Measurements from ENCODE around the gene COX6A1.

Gene COX6A1

DNA sequence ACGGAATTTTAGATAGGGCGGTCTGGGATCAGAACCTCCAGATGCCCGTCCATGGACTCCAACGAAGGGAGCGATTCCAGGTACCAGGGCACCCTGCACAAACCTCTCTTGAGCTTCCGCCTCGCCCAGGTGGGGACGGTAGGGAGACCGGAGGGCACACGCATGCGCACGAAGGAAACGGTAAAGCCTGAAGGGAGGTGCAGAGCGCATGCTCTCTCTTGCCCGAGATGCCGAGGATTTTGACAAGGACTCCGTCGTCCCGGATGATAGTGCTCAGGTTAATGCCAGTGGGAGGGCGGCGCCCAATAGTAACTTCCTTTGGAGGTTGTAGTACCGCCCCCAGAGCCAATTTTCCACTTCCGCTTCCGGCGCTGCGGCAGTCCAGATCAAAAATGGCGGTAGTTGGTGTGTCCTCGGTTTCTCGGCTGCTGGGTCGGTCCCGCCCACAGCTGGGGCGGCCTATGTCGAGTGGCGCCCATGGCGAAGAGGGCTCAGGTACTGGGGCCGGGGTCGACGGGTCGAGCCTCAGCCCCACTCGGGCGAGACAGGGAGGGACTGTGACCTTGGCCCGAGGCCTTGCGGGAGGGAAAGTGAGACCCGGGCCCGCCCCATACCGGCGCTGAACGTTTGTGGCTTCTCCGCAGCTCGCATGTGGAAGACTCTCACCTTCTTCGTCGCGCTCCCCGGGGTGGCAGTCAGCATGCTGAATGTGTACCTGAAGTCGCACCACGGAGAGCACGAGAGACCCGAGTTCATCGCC, at the start of gene COX6A1:
TSS of gene COX6A1 (plus strand) at position 379 of the 760 bp plus-strand sequence. CDS start at position 393, 14 bp downstream.
- DNase-seq = peak; percentile 99 to 100 (median 100)

DNA sequence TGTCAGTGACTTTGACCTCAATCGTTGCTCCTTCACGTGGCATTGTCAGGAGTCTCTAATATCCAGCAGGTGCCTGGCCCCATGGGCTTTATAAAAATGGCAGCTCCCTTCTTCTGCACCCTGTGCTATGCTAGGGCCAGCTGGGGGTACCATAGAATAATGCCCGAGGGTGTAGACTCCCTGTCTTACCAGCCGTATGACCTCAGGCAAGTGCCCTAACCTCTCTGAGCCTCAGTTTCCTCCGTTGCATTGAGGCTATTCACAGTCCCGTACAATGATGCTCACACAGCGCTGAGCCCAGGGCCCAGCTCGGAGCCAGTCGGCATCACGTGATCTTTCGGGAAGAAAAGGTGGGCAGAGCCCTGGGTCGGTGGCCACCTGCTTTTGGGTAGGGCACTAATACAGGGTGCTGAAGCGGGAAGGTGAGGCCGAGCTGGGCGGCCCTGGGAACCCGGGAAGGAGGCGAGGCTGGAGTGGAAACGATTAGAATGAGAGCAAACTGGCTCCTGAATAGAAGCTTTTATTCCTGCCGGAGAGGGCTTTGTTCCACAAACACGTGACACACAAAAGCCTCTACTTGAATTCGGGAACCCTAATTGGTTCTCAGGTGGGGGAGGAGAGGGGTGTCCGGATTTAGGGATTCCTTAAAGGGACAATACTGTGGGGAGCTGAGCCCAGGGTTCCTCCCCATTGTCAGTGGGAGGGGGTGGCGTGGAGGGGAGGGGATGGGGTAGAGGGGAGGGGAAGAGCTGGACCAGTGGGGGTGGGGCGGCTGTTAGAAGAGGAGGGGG, 49.0 kb upstream of the COX6A1 start:
- DNase-seq = peak; percentile 54 to 86 (median 63)

DNA sequence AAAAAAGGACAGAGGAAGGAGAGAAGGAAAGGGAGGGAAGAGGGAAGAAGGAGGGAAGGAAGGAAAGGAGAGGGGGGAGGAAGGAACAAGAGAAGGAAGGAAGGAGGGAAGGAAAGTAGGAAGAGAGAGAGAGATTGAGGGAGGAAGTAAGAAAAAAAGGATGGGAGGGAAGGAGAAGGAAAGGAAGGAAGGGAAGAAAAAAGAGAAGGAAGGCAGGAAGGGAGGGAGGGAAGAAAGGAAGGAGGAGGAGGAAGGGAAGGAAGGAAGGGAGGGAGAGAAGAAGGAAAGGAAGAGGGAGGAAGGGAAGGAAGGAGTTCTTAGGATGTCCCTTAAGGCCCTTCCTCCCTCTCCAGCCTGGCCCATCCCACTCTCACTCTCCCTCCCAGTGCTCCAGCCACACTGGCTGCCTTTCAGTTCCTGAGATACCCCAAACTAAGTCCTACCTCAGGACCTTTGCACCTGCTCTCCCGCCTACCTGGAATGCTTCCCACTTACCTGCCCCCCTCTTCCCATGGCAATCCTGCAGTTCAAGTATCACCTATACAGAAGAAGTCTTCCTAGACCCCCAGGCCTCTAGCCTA, 47.3 kb upstream of the COX6A1 start:
- DNase-seq = no peak

DNA sequence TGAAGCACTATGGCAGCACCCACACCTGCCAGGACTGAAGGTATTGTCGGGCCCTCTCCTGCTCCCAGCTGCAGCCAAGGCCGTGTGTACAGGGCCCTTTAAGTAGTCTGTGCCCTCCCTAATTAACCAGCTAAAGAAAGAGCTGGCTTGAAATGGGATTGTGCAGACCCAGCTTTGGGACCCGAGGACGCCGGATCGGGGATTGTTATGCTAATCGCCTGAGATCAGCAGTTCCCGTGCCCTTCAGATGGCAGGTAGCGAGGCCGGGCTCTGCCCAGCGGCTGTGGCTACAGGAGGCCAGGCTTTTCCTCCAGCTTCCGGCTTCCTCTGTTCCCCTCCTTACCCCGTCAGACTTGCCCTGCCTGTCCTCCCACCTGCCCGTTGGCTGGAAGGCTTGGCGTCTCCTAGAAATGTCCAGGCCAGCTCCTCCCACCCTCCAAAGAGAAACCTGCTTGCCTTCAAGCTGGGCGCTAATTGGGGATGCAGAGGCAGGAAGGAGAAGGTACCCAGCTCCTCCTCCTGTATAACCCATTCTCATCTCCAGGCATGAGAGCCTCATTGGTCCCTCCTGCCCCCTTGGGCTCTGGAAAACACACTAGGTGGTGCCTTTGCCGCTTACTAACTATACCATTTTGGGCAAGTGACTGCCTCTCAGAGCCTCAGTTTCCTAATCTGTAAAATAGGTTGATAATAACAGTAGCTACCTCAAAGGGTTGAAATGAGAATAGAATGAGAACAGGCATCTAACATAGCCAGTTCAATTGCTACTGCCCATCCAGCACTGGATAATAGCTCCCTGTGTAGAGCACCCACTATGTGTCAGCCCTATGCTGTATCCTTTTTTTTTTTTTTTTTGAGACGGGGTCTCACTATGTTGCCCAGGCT, 43.2 kb upstream of the COX6A1 start:
- DNase-seq = peak; percentile 44 to 86 (median 75)

DNA sequence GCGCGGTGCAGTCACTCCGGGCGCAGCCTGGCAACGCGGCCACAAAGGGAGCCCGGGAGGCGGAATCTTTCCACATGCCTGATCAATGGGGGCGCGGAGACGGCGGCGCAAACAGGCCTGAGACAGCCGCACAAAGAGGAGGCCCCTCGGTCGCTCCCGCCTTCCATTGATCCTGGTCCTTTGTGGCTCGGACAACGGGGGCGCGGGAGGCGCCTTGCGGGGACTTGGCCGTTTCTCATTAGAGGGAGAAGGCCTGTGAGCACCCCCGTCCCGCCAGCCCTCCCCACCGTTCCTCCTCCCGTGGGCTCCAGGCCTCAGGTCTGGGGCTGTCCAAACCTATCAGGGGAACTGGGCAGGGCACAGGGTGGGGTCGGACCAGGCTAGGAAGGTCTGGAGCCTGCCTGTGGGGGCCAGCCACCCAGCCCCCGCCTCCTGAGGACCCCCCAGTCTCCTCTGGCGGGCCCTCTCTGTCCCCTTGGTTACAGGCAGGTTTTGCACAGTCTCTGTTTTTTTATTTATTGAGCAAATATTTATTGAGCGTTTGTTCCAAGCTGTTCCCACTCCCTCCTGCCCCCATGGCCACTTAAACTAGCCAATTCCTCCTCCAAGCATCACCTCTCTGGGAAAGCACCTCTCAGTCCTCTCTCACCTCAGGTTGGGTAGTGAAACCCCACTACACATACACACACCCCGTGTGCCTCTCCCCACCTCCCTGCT, 39.9 kb upstream of the COX6A1 start:
- DNase-seq = no peak

DNA sequence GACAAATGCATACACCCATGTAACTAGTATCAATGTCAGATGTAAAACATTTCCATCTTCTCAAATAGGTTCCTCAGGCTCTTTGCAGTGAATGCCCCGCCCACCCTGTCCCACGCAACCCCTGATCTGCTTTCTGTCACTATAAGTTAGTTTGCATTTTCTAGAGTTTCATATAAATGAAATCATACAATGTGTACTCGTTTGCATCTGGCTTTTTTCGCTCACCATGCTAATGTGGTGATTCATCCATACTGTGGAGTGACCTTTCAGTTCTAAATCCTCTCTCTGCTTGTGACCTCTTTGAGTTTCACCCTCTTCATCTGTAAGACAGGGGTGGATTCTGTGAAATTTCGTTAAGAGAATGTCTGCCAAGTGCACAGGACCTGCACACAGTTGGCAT, 38.4 kb upstream of the COX6A1 start:
- no peak for DNase-seq

DNA sequence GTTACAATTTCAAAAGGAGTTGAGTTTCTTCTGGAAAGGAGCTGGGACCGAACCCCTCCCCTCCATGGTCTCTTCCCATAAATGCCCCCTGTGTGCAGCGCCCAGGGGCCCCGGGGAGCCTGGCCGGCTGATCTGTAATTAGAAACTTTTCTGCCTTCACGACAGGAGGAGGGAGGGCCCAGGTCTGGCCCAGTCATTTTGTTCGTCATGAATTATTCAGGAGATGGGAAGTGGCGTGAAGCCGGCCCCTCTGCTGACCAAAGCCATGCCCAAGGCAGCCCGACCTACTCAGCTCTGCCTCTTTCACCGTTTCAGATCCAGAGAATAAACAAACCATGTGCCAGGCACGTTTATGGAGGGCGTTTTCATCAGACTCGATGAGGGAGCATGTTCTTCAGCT, 35.7 kb upstream of the COX6A1 start:
- no peak for DNase-seq

DNA sequence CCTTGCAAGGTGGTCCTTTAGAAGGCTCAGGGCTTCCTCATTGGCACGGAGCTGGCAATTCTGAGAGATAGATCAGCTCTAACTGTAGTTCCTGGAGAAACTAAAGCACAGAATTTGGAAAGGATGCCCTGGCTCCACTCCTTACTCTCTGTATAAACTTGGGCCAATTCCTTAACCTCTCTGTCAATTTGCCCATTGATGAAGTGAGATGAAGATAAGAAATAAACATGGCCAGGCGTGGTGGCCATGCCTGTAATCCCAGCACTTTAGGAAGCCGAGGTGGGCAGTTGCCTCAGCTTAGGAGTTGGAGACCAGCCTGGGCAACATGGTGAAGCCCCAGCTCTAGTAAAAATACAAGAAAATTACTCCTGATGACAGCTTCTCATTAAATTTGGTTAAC, 34.0 kb upstream of the COX6A1 start:
- no peak for DNase-seq

DNA sequence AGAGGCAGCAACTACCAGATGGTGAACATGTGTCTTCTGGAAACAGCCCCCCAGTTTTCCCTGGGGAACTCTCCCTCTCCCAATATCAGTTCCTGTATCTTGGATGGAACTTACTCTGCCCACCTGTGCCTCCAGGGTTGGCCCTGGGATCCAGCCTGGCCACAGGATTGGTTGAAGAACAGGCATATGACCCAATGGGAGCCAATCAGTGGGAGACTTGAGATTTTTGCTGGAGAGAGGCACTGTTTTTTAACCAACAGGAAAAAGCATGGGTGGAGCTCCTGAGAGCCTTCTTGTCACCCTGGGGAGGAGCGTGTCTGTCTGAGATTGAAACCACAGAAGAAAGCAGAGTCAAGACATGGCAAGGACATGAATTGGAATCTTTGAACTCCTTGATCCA, 33.6 kb upstream of the COX6A1 start:
- no peak for DNase-seq

DNA sequence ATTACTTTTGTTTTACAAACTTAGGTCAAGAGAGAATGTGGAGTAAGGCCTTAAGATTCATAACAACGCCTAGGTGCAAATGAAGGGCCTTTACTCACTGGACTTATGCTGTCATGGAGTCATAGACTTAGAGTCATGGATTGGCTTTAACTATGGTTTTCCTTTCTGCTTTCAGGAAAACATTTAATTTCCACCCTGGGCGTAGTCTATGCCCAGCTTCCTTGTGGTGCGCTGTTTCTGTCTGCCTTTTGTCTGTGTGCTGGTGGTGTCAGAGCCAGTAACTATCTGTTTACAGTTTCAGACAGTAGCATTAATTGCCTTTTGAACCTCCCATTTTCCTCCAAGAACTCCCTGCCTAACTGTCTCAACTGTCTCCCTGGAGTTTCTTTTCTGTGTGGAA, 31.8 kb upstream of the COX6A1 start:
- no peak for DNase-seq

DNA sequence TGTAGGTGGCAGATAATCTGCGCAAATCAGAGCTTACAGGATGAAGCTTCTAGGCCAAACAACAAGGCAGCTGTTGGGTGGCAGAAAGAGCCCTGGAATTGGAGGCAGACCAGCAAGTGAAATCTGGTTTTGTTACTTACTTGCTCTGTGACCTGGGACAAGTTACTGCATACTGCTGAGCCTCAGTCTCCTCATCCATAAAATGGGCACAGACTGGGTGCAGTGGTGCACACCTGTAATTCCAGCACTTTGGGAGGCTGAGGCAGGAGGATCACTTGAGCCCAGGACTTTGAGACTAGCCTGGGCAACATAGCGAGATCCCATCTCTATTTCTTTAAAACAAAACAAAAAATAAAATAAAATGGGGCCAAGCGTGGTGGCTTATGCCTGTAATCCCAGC, 31.4 kb upstream of the COX6A1 start:
- DNase-seq = no peak

DNA sequence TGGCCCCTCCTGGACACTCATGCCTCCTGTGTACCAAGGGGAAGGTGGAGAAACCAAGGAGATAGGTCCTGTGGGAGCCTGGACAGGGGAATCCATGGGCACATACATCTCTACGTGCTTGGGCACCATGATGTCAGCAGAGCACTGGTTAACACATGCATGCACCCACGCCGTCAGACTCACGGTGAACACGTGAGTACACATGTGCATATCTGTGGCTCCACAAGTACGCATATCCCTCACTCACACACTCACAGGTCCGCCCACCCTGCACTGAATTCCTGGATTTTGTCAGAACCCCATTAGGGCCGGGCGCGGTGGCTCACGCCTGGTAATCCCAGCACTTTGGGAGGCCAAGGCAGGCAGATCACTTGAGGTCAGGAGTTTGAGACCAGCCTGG, 29.1 kb upstream of the COX6A1 start:
- DNase-seq = no peak

DNA sequence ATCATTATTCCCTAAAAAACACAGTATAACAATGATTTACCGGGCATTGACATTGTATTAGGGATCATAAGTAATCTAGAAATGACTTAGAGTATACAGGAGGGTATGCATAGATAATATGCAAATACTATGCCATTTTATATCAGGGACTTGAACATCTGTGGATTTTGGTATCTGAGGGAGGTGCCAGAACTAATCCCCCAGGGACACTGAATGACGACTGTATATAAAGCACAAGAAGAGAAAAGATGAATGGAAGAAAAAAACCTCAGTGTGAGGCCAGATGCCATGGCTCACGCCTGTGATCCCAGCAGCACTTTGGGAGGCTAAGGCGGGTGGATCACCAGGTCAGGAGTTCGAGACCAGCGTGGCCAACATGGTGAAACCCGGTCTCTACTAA, 25.5 kb upstream of the COX6A1 start:
- DNase-seq = no peak

DNA sequence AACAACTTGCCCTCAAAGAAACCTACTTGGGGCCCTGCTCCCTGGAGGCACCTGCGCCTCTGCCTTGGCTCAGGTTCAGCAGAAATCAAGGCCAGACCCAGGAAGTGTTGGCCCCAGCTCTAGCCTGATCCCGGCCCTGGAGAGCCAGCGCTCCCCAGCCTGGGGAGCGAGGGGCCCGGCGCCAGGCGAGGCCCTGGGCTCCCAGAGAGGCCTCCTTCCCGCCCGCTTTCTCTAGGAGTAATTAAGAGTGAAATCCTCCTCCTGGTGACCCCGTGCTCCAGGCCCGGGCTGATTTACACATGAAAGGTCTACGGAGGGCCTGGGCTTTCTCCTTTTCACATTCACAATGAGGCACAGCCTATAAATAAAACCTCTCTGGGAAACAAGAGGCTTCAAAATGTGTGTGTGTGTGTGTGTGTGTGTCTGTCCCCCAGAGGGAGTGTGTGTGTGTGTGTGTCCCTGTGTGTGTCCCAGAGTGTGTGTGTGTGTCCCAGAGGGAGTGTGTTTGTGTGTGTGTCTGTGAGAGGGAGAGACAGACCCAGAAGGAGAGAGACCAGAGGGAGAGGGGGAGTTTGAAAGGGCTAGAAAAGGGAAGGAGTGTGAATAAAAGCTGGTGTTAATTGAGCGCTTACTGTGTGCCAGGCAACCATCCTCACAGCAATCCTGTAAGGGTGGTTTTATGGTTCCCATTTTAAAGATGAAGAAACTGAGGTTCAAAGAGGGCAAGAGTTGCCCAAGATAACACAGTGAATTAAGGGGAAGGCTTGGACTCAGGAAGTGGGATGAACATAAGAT, 23.8 kb upstream of the COX6A1 start:
- no peak for DNase-seq

DNA sequence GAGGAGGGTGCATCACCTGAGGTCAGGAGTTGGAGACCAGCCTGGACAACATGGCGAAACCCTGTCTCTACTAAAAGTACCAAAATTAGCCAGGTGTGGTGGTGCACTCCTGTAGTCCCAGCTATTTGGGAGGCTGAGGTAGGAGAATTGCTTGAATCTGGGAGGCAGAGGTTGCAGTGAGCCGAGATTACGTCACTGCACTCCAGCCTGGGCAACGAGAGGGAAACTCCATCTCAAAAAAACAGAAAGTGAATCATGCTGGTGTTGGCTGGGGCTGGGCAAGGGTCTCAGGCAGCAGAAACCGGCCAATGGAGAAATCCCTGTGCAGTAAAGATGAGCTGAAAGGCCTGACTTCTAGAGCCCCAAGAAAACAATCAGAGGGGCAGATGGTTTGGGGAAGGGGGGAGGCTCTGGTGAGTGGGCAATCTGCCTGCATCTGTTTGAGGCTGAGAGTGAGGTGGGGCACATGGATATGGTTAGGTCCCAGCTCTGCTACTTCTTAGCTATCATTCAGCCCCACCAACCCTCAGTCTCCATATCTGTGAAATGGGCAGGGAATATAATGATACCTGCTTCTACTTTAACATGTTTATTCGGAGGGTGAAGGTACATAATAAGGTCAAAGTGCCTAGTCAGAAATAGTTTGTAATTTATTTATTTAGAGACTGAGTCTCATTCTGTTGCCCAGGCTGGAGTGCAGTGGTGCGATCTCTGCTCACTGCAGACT, 21.3 kb upstream of the COX6A1 start:
- DNase-seq = no peak

DNA sequence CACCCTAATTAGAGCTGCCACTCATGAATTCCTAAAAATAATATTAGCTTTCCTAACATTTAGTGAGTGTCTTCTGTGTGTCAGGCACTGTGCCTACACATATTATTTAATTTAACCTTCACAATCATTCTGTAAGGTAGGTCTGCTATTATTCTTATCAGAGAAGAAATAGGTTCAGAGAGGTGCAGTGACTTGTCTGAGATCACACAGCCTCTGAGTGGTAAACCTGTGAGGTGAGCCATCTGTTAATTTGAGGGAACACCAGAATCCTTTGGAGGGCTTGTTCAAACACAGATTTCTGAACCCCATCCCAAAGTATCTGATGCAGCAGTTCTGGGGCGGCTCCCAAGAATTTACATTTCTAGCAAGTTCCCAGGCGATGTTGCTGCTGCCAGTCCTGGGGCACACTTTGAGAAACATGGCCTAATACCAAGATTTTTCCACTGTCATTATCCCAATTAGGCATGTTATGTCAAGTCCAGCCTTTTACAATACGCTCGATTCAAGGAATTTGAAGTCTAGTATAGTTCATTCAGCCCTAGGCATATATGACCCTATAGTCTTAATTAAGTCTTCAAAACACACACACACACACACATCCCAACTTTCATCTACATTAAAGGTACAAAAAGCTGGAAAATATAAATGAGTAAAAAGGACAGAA, 19.9 kb upstream of the COX6A1 start:
- DNase-seq = no peak

DNA sequence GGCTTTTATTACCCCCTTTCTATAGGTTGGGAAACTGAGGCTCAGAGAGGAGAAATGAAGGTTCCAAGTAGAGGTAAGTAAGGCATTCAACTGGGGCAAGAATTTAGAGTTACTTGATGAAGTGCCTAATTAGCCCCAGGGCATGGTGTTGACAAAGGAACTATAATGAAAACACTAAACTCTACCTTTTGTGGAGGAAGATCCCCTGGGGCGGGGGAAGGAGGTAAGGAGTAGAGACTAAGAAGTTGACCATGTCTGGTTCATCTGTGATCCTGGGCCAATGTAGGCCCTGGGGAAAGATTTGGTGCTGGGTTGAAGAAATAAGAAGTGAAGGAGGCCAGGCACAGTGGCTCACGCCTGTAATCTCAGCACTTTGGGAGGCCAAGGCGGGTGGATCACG, 16.2 kb upstream of the COX6A1 start:
- no peak for DNase-seq

DNA sequence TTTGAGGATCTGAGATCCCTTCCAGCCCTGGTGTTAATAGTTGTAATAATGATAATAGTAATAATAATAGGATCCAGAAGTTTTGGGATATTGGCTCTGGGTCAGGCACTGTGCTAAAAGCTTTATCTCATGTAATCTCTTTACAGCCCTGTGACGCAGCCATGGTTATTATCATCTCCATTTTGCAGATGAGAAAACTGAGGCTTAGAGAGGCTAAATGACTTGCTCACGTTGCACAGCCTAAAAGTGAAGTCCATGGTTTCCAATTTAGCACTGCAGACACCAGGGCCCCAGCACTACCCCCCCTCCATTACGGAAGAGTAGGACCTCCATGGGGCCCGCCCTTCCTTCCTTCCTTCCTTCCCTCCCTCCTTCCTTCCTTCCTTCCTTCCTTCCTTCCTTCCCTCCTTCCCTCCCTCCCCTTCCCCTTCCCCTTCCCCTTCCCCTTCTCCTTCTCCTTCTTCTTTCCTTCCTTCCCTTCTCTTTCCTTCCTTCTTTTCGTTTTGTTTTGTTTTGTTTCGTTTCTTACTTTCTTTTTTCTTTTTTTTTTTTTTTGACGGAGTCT, 14.9 kb upstream of the COX6A1 start:
- DNase-seq = no peak

DNA sequence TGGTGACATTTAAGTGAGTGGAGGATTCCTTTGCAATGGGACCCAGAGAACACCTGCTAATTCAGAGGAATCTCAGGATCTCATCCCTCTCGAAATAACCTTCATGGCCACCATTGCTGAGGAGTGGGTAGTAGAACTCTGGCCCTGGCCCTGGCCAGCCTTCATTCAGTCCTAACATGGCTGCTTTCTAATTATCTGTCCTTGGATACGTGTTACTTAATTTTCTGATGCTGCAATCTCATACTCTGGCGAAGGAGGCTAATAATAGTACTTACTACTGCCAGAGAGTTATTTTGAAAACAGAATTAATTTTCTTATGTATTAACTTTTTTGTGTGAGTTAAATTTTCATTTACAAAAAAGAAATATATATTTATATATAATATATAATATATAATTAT, 12.1 kb upstream of the COX6A1 start:
- no peak for DNase-seq

Measured in NCI-H1417 (cell line).